ENCODE data around the gene GALNT17. TPM values are rescaled to one million over a fixed set of nuclear protein-coding genes. Genes with fewer than 3 reads are reported as not detected.

Gene GALNT17
- total RNA-seq, 2 experiments from 2014 or later, result not detected

- Histone ChIP-seq H3K4me3 (ENCODE audit: low read length) (no peak overlapping the region), H3K36me3 (ENCODE audit: insufficient read depth, low read length) (no peaks in the 10 kb centered on the region), H3K27me3 (ENCODE audit: control insufficient read depth in 1 of 2, insufficient read depth in 2 of 2, low read length in 2 of 2) (no peaks in the 10 kb centered on the region), H3K4me1 (ENCODE audit: insufficient read depth, low read length) (no peaks in the 10 kb centered on the region), H3K27ac (ENCODE audit: low read depth in 1 of 2, low read length in 2 of 2) (no peak overlapping the region), H3K9me3 (ENCODE audit: control insufficient read depth in 1 of 2, insufficient read depth in 1 of 2, low read length in 2 of 2) (peaks cover 0 to 25% of the 10 kb centered on the region in 2 experiments)
- ChIA-PET CTCF (no interaction called here), POLR2A (no interaction called here)
- peaks cover 11% of the 10 kb centered on the region for H3K9me3 Mint-ChIP-seq
- no peak for DNase-seq
- H3K27ac Mint-ChIP-seq, result no peak overlapping the region
- H3K27me3 Mint-ChIP-seq, result no peaks in the 10 kb centered on the region
- H3K4me1 Mint-ChIP-seq (ENCODE audit: low read depth), result no peaks in the 10 kb centered on the region
- intact Hi-C loops (cut with DNase I, micrococcal nuclease), result loop anchor here in 1 of 2 experiments (10.0 kb wide), 1 partner anchor 63 kb away; no protein-coding TSS in a partner anchor
- no peak for TF ChIP-seq CTCF (IDR thresholded peaks at IDR 0.05)
- no peak overlapping the region for H3K4me3 Mint-ChIP-seq
- H3K36me3 Mint-ChIP-seq (ENCODE audit: low read depth), result no peaks in the 10 kb centered on the region
- no peak for ATAC-seq (ENCODE audit: poor library complexity)
Observed at GRCh38 chr7:71237945-71238344, 106.0 kb downstream of the GALNT17 start.

- CTCF ChIA-PET, result no interaction called here
- Mint-ChIP-seq H3K36me3 (ENCODE audit: low read depth) (no peaks in the 10 kb centered on the region), H3K9me3 (peaks cover 13% of the 10 kb centered on the region), H3K4me3 (no peak overlapping the region), H3K4me1 (ENCODE audit: low read depth) (no peaks in the 10 kb centered on the region), H3K27me3 (no peaks in the 10 kb centered on the region), H3K27ac (no peak overlapping the region)
- H3K27me3 ChIP-seq (ENCODE audit: control insufficient read depth in 1 of 2, insufficient read depth in 2 of 2, low read length in 2 of 2), result no peaks in the 10 kb centered on the region
- DNase-seq, result no peak
- no peak for TF ChIP-seq CTCF (IDR thresholded peaks at IDR 0.05)
- H3K9me3 ChIP-seq (ENCODE audit: control insufficient read depth in 1 of 2, insufficient read depth in 1 of 2, low read length in 2 of 2), result peaks cover 0 to 18% of the 10 kb centered on the region in 2 experiments
- no peak for ATAC-seq (ENCODE audit: poor library complexity)
- POLR2A ChIA-PET, result no interaction called here
- H3K4me1 ChIP-seq (ENCODE audit: insufficient read depth, low read length), result no peaks in the 10 kb centered on the region
- H3K4me3 ChIP-seq (ENCODE audit: low read length), result no peak overlapping the region
- intact Hi-C loops (cut with DNase I, micrococcal nuclease), result loop anchor here in 1 of 2 experiments (10.0 kb wide), 1 partner anchor 64 kb away; no protein-coding TSS in a partner anchor
- H3K36me3 ChIP-seq (ENCODE audit: insufficient read depth, low read length), result no peaks in the 10 kb centered on the region
- no peak overlapping the region for H3K27ac ChIP-seq (ENCODE audit: low read depth in 1 of 2, low read length in 2 of 2)
Observed at GRCh38 chr7:71238581-71239295, 106.8 kb downstream of the GALNT17 start.

- no peak for TF ChIP-seq CTCF (IDR thresholded peaks at IDR 0.05)
- no peaks in the 10 kb centered on the region for H3K36me3 ChIP-seq (ENCODE audit: insufficient read depth, low read length)
- intact Hi-C loops (cut with DNase I, micrococcal nuclease), result loop anchor here in 1 of 2 experiments (10.0 kb wide), 1 partner anchor 65 kb away; no protein-coding TSS in a partner anchor
- no peak overlapping the region for H3K27ac ChIP-seq (ENCODE audit: low read depth in 1 of 2, low read length in 2 of 2)
- ATAC-seq (ENCODE audit: poor library complexity) (no peak), DNase-seq (no peak)
- Mint-ChIP-seq H3K36me3 (ENCODE audit: low read depth) (no peaks in the 10 kb centered on the region), H3K4me3 (no peak overlapping the region), H3K9me3 (peaks cover 13% of the 10 kb centered on the region), H3K27ac (no peak overlapping the region), H3K27me3 (no peaks in the 10 kb centered on the region), H3K4me1 (ENCODE audit: low read depth) (no peaks in the 10 kb centered on the region)
- no peaks in the 10 kb centered on the region for H3K27me3 ChIP-seq (ENCODE audit: control insufficient read depth in 1 of 2, insufficient read depth in 2 of 2, low read length in 2 of 2)
- H3K9me3 ChIP-seq (ENCODE audit: control insufficient read depth in 1 of 2, insufficient read depth in 1 of 2, low read length in 2 of 2), result peaks cover 0 to 21% of the 10 kb centered on the region in 2 experiments
- no peaks in the 10 kb centered on the region for H3K4me1 ChIP-seq (ENCODE audit: insufficient read depth, low read length)
- CTCF ChIA-PET, result no interaction called here
- POLR2A ChIA-PET, result no interaction called here
- H3K4me3 ChIP-seq (ENCODE audit: low read length), result no peak overlapping the region
Observed at GRCh38 chr7:71239586-71240268, 107.8 kb downstream of the GALNT17 start.
